H1 (cell line): ENCODE results near the gene UBE2F. TPM values are rescaled to one million over a fixed set of nuclear protein-coding genes. Genes with fewer than 3 reads are reported as not detected.

Source experiments
- ASH2L ChIP-seq: fragments of 200-600, 300-600 bp; sonication (generic); IDR thresholded peaks from one replicate; pipeline ENCODE4 v1.7.1; 2017; ENCODE audit warnings: low read length
- HDAC2 ChIP-seq, 2 experiments: fragments of 300-600 bp in 1 of 2; sonication (generic) in 1 of 2; IDR thresholded peaks; 2 replicates each; pipeline ENCODE4 v1.6.1; 2011 to 2012; ENCODE audit warnings: low read depth in 2 of 2, low read length in 2 of 2, mild to moderate bottlenecking in 2 of 2, moderate library complexity in 2 of 2, borderline replicate concordance in 1 of 2, inconsistent platforms in 1 of 2
- KDM1A ChIP-seq: fragments of 200-600, 300-600 bp; sonication (generic); IDR thresholded peaks from 2 replicates; pipeline ENCODE4 v1.7.1; 2016; ENCODE audit warnings: mild to moderate bottlenecking, low read length, borderline replicate concordance
- RNF2 ChIP-seq: fragments of 200-900, 300-1000 bp; sonication (generic); IDR thresholded peaks from 2 replicates; pipeline ENCODE4 v1.7.1; 2016; ENCODE audit warnings: borderline replicate concordance, low read depth, mild to moderate bottlenecking, antibody characterized with exemption, low read length; ENCODE audit not compliant: poor library complexity, severe bottlenecking; ENCODE audit errors: missing control alignments
- SIX5 ChIP-seq: IDR thresholded peaks from 2 replicates; pipeline ENCODE4 v1.6.1; 2011; ENCODE audit warnings: mild to moderate bottlenecking, low read depth, low read length
- polyA plus RNA-seq, 7 experiments: library from polyadenylated mRNA; depleted of rRNA in 3 of 7; stranded (reverse) in 5 of 7; unstranded in 2 of 7; fragments of >200 nt in 5 of 7; fragments of 200-250 nt in 2 of 7; gene quantifications; 1 replicate in 5 of 7; 2 replicates in 1 of 7; 4 replicates in 1 of 7; pipeline versions ENCODE4 v1.2.1 to v1.2.3, GENCODE V29; 2011 to 2013; ENCODE audit warnings: missing spikeins in 2 of 7, mixed read lengths in 2 of 7
- total RNA-seq: library from RNA; stranded (reverse); fragmentation: NEBNext Ultra II Directional; extraction: Animal tissue kit (Norgen Biotek cat#: 25700); gene quantifications from 2 replicates; pipeline ENCODE4 v1.2.1, GENCODE V29; 2021
- TF ChIP-seq, protein P1 (sequence below): IDR thresholded peaks from 2 replicates; pipeline ENCODE4 v1.6.1; 2011; ENCODE audit warnings: low read length, improper control_type of control experiment

The UBE2F gene
- total and polyA plus RNA-seq, 2 of the 8 experiments (the other 6 are each of a cell fraction or from before 2014, with no cell fraction given) = 43.3 to 59.8 TPM

DNA sequence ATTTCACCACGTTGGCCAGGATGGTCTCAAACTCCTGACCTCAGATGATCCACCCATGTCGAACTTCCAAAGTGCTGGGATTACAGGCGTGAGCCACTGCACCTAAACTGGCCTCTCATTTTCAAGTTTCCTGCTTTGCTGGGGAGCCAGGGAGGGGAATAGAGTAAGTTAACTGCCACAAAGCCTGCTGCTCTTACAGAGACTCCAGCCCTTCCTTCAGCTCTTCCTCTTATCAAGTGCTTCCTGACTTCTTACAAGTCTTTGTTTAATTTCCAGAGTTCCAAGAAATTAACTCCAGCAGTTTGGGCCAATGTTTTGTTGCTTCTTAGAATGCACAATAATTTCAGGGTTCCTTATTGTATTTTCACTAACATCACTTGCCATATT is 24.3 kb upstream of the UBE2F start (continued):
- TF ChIP-seq KDM1A (no peak), HDAC2 (IDR thresholded peaks at IDR 0.05; ENCODE audit: borderline replicate concordance in 1 of 2, low read depth in 2 of 2, low read length in 2 of 2) (no peak), SIX5 (no peak), ASH2L (no peak), RNF2 (no peak)
- TF ChIP-seq, protein P1, sequence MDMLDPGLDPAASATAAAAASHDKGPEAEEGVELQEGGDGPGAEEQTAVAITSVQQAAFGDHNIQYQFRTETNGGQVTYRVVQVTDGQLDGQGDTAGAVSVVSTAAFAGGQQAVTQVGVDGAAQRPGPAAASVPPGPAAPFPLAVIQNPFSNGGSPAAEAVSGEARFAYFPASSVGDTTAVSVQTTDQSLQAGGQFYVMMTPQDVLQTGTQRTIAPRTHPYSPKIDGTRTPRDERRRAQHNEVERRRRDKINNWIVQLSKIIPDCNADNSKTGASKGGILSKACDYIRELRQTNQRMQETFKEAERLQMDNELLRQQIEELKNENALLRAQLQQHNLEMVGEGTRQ = no peak
